ACHN (cell line): ENCODE data around the gene PPFIA4.
"Not testable (repeated sequence)": the region's sequence is repeated elsewhere in the genome, so short reads cannot be mapped to it uniquely, and the experiment has no call there.

Experiments
- DNase-seq: peaks from one replicate; pipeline ENCODE4 v3.0.0-alpha.2; 2015
- in situ Hi-C: cut with HindIII; loops from 2 replicates; pipeline ENCODE4 v1.10.0; 2017; ENCODE audit warnings: low sequenced_read_pairs, low pct_ligation_motif_present, low pct_unique_long_range_greater_than_20kb

Gene PPFIA4

GRCh38 chr1:203009185-203009584 is 17.1 kb upstream of the PPFIA4 start:
- in situ Hi-C loops, result no loop called here

DNA sequence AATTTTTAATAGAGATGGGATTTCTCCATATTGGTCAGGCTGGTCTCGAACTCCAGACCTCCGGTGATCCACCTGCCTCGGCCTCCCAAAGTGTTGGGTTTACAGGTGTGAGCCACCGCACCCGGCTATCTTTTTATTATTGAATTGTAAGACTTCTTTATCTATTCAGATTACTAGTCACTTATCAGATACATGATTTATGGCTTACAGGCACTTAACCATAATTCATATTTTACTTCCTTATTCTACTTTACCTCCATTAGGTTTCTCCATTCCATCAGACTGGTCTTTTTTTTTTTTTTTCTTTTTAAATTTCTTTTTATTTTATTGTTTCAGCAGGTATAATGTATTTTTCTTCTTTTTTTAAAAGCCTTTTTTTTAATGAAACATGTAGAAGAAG is 14.7 kb upstream of the PPFIA4 start:
- DNase-seq, result no peak
- in situ Hi-C loops, result no loop called here

More at GRCh38 chr1:203009185-203009584, 17.1 kb upstream of the PPFIA4 start:
- DNase-seq, result no peak

DNA sequence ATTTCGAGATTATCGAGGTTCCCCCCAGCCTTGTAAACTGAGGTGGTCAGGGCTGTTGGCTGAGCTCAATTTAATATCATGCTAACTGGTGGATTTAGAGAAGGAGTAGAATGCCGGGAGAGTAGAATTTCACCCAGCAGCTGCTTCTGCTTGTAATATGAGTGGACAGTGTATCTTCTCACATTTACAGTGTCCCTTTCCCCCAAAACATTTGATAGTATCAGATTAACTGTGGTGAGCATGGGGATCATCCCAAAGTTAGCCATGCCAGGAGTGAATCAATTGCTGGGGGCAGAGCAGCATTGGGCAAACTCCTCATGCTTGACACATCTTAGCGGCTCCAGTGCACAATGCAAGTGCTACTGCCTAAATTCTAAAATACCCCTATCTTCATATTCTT is 9.2 kb upstream of the PPFIA4 start:
- in situ Hi-C loops, result no loop called here
- DNase-seq, result no peak

DNA sequence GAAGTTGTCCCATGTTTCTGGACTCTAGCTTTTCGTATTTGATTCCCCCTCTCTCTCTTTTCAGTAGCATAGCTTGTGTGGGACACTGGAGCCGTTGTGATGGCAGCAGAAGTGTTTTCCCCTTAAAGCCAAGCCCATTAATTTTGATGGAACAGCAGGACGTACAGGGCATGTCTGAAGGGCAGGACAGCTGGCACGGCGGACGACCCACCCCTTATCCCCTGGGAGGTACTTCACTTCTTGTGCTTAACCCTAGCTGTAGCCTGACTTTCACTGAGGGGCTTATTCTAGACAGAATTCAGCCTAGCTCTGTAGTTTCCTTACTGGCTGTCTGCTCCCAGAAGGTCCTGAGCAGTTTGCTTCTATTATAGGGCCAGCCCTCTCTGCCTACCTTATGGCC is 8.6 kb upstream of the PPFIA4 start:
- in situ Hi-C loops, result no loop called here
- no peak for DNase-seq

- in situ Hi-C loops, DNase-seq: not testable (repeated sequence)
These were observed 3.4 kb upstream of the PPFIA4 start for GRCh38 chr1:203022855-203023254.

- in situ Hi-C loops, result loop anchor here (25.0 kb wide), 1 partner anchor 187 kb away; no protein-coding TSS in a partner anchor
- DNase-seq, result no peak
These were observed 633 bp upstream of the PPFIA4 start for GRCh38 chr1:203025686-203026030.

DNA sequence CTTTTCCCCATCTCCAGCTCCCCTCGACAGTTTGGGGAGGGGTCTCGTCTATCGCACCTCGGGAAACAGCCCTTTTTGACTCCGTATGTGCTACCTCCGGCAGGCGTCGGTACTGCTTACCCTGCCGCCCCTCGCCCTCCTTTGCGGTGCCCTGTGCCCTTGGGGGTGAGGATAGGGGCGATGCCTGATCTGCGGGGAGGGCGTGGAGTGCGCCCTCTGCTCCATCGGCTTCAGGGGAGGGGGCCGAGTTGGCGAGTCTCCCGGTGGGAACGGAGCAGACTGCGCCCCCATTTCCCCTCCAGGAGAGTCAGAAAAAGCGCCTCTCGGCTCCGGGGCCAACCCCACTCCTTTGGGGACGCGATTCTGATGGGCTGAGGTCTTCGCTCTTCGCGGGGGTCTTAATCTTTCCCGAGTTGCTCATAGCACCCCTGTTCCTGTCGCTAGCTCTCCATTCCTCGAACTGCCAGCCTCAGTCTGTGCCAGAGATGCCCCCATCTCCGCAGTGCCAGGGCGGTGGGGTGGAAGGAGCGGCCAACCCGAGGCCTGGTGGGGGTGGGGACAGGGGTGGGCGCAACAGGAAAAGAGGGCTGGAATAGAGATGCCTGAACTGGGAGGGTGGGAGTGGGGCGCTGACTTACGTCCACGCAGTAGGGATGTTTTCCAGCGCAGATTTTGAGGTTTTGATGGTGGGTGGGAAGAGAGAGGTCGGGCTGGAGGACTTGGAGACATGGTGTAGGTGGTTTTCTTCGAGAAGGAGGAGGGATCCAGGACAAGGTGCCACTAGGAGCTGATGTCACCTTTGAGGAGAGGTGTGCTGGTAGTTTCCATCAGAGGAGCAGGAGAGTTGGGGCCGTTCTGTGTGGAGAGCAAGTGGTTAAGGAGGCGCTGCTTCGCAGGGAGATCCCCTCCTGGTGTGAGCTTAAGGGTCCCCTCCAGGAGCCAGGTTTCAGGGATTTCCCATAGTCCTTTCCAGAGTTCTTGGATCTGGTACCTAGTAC is 674 bp downstream of the PPFIA4 start:
- in situ Hi-C loops, result loop anchor here (25.0 kb wide), 1 partner anchor 185 kb away; no protein-coding TSS in a partner anchor
- DNase-seq, result no peak

DNA sequence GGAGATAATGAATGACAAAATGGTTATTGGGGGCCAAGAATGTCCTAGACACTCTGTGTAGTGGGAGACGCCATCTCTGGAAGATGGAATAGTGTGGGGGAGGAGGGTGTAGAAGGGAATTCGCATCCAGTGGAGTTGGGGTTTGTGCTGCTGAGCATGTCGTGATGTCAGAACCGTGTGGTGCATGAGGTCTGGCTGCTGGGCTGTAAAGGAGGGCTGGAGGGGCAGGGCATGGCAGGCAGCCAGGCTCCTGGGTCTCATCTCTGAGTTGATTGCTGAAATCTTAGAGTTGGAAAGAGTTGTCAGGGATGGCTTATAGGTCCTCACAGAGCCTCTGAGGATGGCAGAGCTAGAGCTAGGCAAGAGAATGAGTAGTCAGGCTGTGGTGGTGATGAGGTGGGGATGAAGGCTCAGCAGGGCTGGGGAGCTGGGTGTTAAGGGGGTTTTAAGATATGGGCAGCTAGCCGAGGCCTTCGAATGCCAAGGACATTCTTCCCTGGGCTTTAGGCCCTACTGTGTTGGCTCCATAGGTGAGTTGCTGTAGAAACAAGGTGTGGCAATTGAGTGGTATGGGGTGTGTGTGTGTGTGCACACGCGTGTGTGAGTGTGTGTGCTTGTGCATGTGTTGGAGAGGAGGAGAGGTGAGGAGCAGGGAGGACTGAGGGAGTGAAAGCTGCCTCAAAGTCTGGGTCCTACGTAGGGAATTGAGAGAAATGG is 1.9 kb downstream of the PPFIA4 start:
- no peak for DNase-seq
- in situ Hi-C loops, result loop anchor here (25.0 kb wide), 1 partner anchor 184 kb away; no protein-coding TSS in a partner anchor

DNA sequence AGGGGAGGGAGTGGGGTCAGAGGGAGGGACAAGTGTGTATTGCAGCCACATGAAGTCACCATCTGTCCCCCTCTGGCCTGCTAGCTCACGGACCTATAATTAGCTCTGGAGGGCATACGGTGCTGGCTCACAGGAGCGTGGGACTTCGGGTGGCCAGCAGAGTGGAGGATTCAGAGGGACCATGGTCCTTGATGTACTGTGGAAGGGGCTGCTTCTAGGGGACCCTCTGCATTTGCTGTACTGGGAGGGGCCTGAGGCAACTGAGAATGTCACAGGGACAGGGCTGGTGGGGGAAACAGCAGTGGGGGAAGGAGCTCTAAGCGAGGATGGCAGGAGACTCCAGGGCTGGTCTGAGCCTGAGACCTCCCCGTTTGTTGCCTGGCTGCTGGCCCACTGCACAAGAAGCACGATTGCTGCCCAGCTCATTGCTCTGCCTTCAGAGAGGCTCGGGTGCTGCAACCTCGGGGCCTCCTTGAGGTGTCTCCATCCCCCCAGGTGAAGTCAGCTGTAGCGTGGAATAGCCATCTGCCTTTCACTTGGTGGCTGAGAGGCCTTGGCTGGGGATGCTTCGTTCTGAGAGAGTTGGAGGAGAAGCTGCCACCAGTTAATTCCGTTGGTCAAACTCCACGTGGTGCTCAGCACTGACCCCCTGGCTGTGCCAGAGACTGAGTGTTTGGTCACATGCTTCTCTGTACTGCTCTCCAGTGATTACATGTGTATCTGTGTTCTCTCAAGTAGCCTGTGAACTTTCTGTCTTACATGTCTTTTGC is 2.7 kb downstream of the PPFIA4 start:
- in situ Hi-C loops, result loop anchor here (25.0 kb wide), 1 partner anchor 183 kb away; no protein-coding TSS in a partner anchor

DNA sequence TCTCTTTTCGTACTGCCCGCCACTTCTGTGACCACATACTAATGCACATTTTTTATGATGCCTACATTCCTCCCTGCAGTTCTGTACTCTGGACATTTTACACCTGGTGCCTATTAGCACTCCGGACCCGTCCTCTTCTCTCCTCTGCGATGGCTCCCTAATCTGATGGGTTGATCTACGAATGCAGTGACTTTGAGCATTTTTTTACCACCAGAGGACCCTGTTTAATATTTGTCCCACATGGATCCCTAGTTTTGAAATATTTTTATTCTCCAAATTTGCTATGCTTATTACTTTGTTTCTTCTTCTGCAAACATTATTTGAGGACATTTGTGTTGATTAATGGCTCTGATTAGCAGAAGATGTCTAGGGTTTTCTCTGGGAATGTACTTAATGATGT is 5.2 kb downstream of the PPFIA4 start:
- in situ Hi-C loops, result loop anchor here (25.0 kb wide), 1 partner anchor 181 kb away; no protein-coding TSS in a partner anchor
- no peak for DNase-seq

More for the DNA sequence above, 2.7 kb downstream of the PPFIA4 start:
- DNase-seq, result no peak

GRCh38 chr1:203033287-203033686 is 7.0 kb downstream of the PPFIA4 start:
- in situ Hi-C loops, result loop anchor here (25.0 kb wide), 1 partner anchor 179 kb away; no protein-coding TSS in a partner anchor
- no peak for DNase-seq

DNA sequence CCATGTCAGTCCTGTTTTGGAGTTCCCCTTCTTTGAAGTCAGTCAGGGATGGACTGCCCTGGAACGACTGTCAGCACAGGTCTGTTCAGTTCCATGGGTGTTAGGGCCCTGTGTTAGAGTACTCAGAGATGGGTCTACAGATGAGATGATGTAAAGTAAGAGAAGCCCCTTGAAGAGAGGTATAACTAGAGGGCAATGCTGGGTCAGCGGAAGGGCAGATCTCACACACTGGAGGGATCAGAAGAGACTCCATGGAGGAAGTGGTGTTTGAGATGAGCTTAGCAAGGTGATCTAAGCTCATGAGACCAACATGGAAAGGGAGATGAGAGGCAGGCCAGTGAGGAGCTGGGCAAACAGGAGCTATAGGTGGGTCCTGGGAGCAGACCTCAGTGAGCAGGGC is 7.6 kb downstream of the PPFIA4 start:
- in situ Hi-C loops, result loop anchor here (25.0 kb wide), 1 partner anchor 178 kb away; no protein-coding TSS in a partner anchor
- no peak for DNase-seq

- in situ Hi-C loops, result loop anchor here (25.0 kb wide), 1 partner anchor 178 kb away; no protein-coding TSS in a partner anchor
- no peak for DNase-seq
These were observed 8.3 kb downstream of the PPFIA4 start for GRCh38 chr1:203034422-203035110.

DNA sequence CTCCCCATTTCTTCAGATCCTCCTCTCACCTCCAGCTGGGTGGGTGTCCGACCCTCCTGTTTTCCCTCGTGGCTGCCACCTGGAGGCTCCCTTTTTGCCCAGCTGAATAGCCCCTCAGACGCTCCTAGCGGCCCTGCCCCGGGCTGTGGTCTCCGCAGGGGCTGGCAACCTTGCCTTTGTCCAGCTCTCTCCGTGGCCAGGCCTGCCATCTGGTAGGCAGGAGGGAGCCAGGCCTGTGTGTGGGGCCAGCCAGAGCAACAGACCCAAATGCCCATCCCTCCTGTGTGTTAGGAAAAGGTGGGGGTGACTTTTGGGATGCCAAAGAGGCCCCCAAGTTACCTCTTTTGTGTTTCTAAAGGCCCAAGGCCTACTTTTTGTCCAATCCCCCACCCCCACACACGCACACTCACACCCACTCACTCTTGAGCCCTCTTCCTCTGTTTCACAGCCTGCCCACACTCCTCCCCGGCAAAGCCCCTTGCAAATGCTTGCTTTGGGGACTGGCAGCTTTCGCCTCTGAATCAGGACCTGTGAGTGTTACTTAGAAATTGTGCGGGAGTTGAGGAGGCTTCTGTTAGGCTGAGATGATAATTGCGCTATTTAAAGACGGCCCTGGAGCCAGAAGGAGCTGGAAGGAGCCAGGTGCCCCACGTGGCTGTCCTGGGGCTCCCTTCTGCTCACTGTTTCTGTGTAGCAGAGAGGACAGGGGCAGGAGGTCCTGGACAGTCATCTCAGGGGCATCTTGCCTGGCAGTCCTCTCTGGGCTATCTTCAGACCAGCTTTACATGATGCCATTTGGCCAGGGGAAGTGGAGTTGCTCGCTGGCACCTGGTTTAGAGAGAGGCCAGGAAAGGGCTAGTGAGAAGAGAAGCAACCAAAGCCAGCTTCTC is 9.1 kb downstream of the PPFIA4 start:
- in situ Hi-C loops, result loop anchor here (25.0 kb wide), 1 partner anchor 177 kb away; no protein-coding TSS in a partner anchor

GRCh38 chr1:203036135-203036534 is 9.8 kb downstream of the PPFIA4 start:
- in situ Hi-C loops, result loop anchor here (25.0 kb wide), 1 partner anchor 176 kb away; no protein-coding TSS in a partner anchor
- no peak for DNase-seq

More for the DNA sequence above, 9.1 kb downstream of the PPFIA4 start:
- no peak for DNase-seq

GRCh38 chr1:203036537-203036936 is 10.2 kb downstream of the PPFIA4 start:
- DNase-seq, result no peak
- in situ Hi-C loops, result loop anchor here (25.0 kb wide), 1 partner anchor 176 kb away; no protein-coding TSS in a partner anchor
